Measurements from ENCODE around the gene CD200.

GRCh38 chr3:112379020-112379690 is 46.2 kb downstream of the CD200 start:
- no peak for TF ChIP-seq CTCF (IDR thresholded peaks at IDR 0.05)
- TF ChIP-seq POLR2A (IDR thresholded peaks at IDR 0.05) = no peak
- no peak for TF ChIP-seq EP300 (IDR thresholded peaks at IDR 0.05)
- TF ChIP-seq POLR2AphosphoS5 (IDR thresholded peaks at IDR 0.05) = no peak

Data from suprapubic skin (tissue), 4 donors.